ENCODE results near the gene TOP2A.

GRCh38 chr17:40456396-40456951, 38.8 kb upstream of the TOP2A start:
- TF ChIP-seq, protein P1, sequence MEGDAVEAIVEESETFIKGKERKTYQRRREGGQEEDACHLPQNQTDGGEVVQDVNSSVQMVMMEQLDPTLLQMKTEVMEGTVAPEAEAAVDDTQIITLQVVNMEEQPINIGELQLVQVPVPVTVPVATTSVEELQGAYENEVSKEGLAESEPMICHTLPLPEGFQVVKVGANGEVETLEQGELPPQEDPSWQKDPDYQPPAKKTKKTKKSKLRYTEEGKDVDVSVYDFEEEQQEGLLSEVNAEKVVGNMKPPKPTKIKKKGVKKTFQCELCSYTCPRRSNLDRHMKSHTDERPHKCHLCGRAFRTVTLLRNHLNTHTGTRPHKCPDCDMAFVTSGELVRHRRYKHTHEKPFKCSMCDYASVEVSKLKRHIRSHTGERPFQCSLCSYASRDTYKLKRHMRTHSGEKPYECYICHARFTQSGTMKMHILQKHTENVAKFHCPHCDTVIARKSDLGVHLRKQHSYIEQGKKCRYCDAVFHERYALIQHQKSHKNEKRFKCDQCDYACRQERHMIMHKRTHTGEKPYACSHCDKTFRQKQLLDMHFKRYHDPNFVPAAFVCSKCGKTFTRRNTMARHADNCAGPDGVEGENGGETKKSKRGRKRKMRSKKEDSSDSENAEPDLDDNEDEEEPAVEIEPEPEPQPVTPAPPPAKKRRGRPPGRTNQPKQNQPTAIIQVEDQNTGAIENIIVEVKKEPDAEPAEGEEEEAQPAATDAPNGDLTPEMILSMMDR (IDR thresholded peaks at IDR 0.05 in 8 of 11, conservative IDR thresholded peaks at IDR 0.05 in 3 of 11) = no peak
- TF ChIP-seq POLR2A (IDR thresholded peaks at IDR 0.05) (no peak), POLR2AphosphoS5 (IDR thresholded peaks at IDR 0.05) (peak; percentile 45 to 80 (median 72))
